ENCODE results near the gene STH.
"Not testable (repeated sequence)": the region's sequence is repeated elsewhere in the genome, so short reads cannot be mapped to it uniquely, and the experiment has no call there.

STH gene

DNA sequence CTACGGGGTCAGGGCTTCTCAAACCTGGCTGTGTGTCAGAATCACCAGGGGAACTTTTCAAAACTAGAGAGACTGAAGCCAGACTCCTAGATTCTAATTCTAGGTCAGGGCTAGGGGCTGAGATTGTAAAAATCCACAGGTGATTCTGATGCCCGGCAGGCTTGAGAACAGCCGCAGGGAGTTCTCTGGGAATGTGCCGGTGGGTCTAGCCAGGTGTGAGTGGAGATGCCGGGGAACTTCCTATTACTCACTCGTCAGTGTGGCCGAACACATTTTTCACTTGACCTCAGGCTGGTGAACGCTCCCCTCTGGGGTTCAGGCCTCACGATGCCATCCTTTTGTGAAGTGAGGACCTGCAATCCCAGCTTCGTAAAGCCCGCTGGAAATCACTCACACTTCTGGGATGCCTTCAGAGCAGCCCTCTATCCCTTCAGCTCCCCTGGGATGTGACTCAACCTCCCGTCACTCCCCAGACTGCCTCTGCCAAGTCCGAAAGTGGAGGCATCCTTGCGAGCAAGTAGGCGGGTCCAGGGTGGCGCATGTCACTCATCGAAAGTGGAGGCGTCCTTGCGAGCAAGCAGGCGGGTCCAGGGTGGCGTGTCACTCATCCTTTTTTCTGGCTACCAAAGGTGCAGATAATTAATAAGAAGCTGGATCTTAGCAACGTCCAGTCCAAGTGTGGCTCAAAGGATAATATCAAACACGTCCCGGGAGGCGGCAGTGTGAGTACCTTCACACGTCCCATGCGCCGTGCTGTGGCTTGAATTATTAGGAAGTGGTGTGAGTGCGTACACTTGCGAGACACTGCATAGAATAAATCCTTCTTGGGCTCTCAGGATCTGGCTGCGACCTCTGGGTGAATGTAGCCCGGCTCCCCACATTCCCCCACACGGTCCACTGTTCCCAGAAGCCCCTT is 10.9 kb downstream of the STH start:
- no peak for DNase-seq

DNA sequence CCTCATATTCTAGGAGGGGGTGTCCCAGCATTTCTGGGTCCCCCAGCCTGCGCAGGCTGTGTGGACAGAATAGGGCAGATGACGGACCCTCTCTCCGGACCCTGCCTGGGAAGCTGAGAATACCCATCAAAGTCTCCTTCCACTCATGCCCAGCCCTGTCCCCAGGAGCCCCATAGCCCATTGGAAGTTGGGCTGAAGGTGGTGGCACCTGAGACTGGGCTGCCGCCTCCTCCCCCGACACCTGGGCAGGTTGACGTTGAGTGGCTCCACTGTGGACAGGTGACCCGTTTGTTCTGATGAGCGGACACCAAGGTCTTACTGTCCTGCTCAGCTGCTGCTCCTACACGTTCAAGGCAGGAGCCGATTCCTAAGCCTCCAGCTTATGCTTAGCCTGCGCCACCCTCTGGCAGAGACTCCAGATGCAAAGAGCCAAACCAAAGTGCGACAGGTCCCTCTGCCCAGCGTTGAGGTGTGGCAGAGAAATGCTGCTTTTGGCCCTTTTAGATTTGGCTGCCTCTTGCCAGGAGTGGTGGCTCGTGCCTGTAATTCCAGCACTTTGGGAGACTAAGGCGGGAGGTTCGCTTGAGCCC is 11.6 kb downstream of the STH start:
- DNase-seq, result no peak

DNA sequence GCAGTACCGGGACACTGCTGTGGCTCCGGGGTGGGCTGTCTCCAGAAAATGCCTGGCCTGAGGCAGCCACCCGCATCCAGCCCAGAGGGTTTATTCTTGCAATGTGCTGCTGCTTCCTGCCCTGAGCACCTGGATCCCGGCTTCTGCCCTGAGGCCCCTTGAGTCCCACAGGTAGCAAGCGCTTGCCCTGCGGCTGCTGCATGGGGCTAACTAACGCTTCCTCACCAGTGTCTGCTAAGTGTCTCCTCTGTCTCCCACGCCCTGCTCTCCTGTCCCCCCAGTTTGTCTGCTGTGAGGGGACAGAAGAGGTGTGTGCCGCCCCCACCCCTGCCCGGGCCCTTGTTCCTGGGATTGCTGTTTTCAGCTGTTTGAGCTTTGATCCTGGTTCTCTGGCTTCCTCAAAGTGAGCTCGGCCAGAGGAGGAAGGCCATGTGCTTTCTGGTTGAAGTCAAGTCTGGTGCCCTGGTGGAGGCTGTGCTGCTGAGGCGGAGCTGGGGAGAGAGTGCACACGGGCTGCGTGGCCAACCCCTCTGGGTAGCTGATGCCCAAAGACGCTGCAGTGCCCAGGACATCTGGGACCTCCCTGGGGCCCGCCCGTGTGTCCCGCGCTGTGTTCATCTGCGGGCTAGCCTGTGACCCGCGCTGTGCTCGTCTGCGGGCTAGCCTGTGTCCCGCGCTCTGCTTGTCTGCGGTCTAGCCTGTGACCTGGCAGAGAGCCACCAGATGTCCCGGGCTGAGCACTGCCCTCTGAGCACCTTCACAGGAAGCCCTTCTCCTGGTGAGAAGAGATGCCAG is 12.9 kb downstream of the STH start:
- no peak for DNase-seq

DNA sequence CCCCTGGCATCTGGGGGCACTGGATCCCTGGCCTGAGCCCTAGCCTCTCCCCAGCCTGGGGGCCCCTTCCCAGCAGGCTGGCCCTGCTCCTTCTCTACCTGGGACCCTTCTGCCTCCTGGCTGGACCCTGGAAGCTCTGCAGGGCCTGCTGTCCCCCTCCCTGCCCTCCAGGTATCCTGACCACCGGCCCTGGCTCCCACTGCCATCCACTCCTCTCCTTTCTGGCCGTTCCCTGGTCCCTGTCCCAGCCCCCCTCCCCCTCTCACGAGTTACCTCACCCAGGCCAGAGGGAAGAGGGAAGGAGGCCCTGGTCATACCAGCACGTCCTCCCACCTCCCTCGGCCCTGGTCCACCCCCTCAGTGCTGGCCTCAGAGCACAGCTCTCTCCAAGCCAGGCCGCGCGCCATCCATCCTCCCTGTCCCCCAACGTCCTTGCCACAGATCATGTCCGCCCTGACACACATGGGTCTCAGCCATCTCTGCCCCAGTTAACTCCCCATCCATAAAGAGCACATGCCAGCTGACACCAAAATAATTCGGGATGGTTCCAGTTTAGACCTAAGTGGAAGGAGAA is 13.5 kb downstream of the STH start:
- DNase-seq, result no peak

- DNase-seq, result no peak
These were observed 14.1 kb downstream of the STH start for GRCh38 chr17:46013127-46013501.

DNA sequence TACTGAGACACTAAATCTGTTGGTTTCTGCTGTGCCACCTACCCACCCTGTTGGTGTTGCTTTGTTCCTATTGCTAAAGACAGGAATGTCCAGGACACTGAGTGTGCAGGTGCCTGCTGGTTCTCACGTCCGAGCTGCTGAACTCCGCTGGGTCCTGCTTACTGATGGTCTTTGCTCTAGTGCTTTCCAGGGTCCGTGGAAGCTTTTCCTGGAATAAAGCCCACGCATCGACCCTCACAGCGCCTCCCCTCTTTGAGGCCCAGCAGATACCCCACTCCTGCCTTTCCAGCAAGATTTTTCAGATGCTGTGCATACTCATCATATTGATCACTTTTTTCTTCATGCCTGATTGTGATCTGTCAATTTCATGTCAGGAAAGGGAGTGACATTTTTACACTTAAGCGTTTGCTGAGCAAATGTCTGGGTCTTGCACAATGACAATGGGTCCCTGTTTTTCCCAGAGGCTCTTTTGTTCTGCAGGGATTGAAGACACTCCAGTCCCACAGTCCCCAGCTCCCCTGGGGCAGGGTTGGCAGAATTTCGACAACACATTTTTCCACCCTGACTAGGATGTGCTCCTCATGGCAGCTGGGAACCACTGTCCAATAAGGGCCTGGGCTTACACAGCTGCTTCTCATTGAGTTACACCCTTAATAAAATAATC is 14.6 kb downstream of the STH start:
- DNase-seq, result no peak

GRCh38 chr17:46019408-46019925 is 20.4 kb downstream of the STH start:
- DNase-seq, result not testable (repeated sequence)

GRCh38 chr17:46020023-46020761 is 21.1 kb downstream of the STH start:
- DNase-seq, result no peak

DNA sequence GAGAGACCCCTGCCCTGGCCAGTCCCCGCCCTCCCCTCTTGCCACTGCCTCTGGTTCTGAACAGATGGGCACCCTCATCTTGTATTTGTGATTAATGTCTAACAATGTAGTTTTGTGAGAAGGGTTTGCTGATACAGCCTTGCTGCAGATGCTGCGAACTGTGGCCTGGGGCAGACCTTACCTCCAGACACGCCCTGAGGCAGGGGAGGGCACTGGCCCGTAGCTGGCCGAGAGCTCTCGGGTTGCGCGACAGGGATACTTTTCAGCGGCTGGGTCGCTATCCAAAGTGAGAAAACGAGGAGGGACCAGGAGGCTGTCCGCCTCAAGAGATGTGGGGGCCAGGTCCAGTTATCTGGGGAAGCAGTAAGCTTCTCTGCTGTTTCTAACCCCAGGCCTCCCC is 21.9 kb downstream of the STH start:
- no peak for DNase-seq

GRCh38 chr17:46023366-46023765 is 24.3 kb downstream of the STH start:
- DNase-seq, result not testable (repeated sequence)

- no peak for DNase-seq
These were observed 24.8 kb downstream of the STH start for GRCh38 chr17:46023783-46024388.

GRCh38 chr17:46024590-46024989 is 25.5 kb downstream of the STH start:
- DNase-seq, result no peak

GRCh38 chr17:46025060-46025459 is 26.0 kb downstream of the STH start:
- no peak for DNase-seq

- DNase-seq, result no peak
These were observed 26.6 kb downstream of the STH start for GRCh38 chr17:46025510-46026165.

- DNase-seq, result no peak
These were observed 27.4 kb downstream of the STH start for GRCh38 chr17:46026166-46027047.

GRCh38 chr17:46027048-46027975 is 28.3 kb downstream of the STH start:
- no peak for DNase-seq

DNA sequence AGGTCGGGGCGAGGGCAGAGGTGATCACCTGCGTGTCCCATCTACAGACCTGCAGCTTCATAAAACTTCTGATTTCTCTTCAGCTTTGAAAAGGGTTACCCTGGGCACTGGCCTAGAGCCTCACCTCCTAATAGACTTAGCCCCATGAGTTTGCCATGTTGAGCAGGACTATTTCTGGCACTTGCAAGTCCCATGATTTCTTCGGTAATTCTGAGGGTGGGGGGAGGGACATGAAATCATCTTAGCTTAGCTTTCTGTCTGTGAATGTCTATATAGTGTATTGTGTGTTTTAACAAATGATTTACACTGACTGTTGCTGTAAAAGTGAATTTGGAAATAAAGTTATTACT is 28.9 kb downstream of the STH start:
- no peak for DNase-seq

DNA sequence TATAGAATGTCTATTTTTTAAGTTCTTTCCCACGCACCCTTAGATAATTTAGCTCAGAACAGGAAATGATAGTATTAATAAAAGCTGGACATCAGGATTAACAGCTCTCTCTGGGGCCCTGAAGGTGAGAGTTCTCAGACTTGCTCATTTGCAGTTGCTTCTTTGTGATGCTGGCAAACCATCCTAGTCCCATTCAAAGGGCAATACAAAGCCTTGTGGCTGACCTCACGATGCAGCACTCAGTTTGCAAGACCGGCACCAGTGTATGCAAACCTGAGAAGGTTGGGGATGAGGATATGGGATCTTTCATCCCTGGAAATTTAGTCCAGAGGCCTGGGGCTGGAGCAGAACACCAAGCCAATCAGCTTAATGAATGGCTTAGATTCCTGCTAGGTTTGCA is 29.3 kb downstream of the STH start:
- no peak for DNase-seq

Data from activated naive CD4-positive, alpha-beta T cell treated with anti-CD3 and anti-CD28 coated beads, Interleukin-2, amount 50 U/mL, for 16 hours (primary cell).